Bronchial epithelial cell (primary cell): ENCODE measurements around the gene MPRIP. TPM values are rescaled to one million over a fixed set of nuclear protein-coding genes. Genes with fewer than 3 reads are reported as not detected.

Experiments
- DNase-seq: peaks from one replicate; pipeline ENCODE4 v3.0.0-alpha.2; 2010; ENCODE audit warnings: low read depth
- FAIRE-seq: peaks from 2 replicates; lab custom pipeline; 2011; peaks lifted over from hg19 to GRCh38; lab: Jason Lieb, UNC
- H3K27me3 ChIP-seq: 2 replicates; pipeline ENCODE4 v1.5.1; 2011; ENCODE audit warnings: low read length; ENCODE audit not compliant: control insufficient read depth, insufficient read depth
- H3K36me3 ChIP-seq: 2 replicates; pipeline ENCODE4 v1.5.1; 2011; ENCODE audit warnings: low read length; ENCODE audit not compliant: control insufficient read depth, insufficient read depth
- H3K4me3 ChIP-seq: 2 replicates; pipeline ENCODE4 v1.5.1; 2011; ENCODE audit warnings: mild to moderate bottlenecking, low read depth, low read length, control low read depth
- total RNA-seq: library from RNA; depleted of rRNA; stranded (reverse); fragments of >200 nt; gene quantifications from 2 replicates; pipeline ENCODE4 v1.2.1, GENCODE V29; 2014
- TF ChIP-seq, protein P1 (sequence below): IDR thresholded peaks from 2 replicates; pipeline ENCODE4 v1.5.1; 2011; ENCODE audit warnings: mild to moderate bottlenecking, moderate library complexity, low read length, control low read depth, inconsistent platforms; ENCODE audit not compliant: insufficient read depth, severe bottlenecking

MPRIP gene
- total RNA-seq, 1 donor from 2014 or later: 183 TPM

GRCh38 chr17:17204041-17204591 is 161.9 kb downstream of the MPRIP start:
- TF ChIP-seq, protein P1, sequence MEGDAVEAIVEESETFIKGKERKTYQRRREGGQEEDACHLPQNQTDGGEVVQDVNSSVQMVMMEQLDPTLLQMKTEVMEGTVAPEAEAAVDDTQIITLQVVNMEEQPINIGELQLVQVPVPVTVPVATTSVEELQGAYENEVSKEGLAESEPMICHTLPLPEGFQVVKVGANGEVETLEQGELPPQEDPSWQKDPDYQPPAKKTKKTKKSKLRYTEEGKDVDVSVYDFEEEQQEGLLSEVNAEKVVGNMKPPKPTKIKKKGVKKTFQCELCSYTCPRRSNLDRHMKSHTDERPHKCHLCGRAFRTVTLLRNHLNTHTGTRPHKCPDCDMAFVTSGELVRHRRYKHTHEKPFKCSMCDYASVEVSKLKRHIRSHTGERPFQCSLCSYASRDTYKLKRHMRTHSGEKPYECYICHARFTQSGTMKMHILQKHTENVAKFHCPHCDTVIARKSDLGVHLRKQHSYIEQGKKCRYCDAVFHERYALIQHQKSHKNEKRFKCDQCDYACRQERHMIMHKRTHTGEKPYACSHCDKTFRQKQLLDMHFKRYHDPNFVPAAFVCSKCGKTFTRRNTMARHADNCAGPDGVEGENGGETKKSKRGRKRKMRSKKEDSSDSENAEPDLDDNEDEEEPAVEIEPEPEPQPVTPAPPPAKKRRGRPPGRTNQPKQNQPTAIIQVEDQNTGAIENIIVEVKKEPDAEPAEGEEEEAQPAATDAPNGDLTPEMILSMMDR: no peak
- DNase-seq (no peak), FAIRE-seq (no peak)
- H3K36me3 ChIP-seq: no peaks in the 10 kb centered on the region
- H3K27me3 ChIP-seq: no peaks in the 10 kb centered on the region
- H3K4me3 ChIP-seq: no peak overlapping the region

DNA sequence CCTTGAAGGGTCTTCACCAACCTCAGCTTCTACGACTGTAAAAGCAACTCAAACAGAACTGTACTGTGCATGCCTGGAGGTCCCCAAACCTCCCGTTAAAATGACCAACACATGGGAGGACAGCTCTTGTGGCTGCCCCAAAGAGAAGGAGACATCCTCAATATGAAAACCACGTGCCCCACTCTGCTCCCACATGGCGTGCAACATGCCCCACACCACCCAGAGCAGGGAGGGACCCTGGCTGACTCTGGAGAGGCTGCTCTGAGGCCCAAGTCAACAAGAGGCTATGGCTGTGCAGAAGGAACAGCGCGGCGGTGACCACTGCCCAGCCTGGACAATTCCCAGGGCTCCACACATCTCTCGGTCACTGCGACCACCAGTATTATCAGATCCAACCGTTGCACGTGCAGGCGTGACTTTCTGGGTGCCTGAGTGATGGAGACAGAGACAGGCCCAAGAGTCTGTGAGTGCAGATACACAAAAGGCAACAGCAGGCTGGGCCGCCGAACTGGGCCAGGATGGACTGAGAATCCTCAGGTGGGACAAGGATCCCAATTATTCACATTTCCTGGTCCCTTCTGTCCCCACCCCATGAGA is 162.5 kb downstream of the MPRIP start:
- H3K4me3 ChIP-seq: peak overlapping the region; percentile 62
- TF ChIP-seq, protein P1: no peak

GRCh38 chr17:17205368-17206123 is 163.3 kb downstream of the MPRIP start:
- no peaks in the 10 kb centered on the region for H3K27me3 ChIP-seq
- H3K4me3 ChIP-seq: peak overlapping the region; percentile 62
- H3K36me3 ChIP-seq: no peaks in the 10 kb centered on the region
- FAIRE-seq (no peak), DNase-seq (peak; percentile 44)
- TF ChIP-seq, protein P1: no peak

More for the DNA sequence above, 162.5 kb downstream of the MPRIP start:
- FAIRE-seq (no peak), DNase-seq (no peak)
- no peaks in the 10 kb centered on the region for H3K27me3 ChIP-seq
- no peaks in the 10 kb centered on the region for H3K36me3 ChIP-seq

GRCh38 chr17:17206124-17206912 is 164.1 kb downstream of the MPRIP start, which contains the start of gene PLD6:
Gene PLD6, minus strand, starts transcription at chr17:17206333. Its CDS starts 47 bp downstream, at chr17:17206286.
- Histone ChIP-seq H3K4me3 (peak within 1 kb of the TSS; percentile 62), H3K36me3 (no peaks in the 10 kb centered on the region), H3K27me3 (no peaks in the 10 kb centered on the region)
- TF ChIP-seq, protein P1: no peak
- peak; percentile 23 for DNase-seq
- no peak for FAIRE-seq

DNA sequence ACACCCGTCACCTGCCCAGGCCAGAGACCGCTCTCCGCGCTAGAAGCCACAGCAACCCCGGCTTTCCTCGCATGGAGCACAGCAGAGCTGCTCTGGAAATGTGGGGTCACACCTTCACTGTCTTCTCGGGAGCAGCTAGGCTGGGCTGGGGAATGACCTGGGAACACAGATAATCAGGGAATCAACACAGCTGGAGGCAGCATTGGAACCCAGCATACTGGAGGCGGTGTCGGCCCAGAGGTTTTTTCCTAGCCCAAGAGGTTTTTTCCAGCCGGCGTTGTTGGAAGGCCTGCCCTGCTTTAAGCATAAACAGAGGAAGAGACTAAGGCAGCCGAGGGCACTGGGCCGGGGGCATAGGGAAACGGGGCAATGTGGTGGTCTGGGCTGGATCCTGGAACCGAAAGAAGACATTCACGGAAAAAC is 164.7 kb downstream of the MPRIP start:
- TF ChIP-seq, protein P1: no peak
- H3K36me3 ChIP-seq: no peaks in the 10 kb centered on the region
- no peak for DNase-seq
- no peak overlapping the region for H3K4me3 ChIP-seq
- H3K27me3 ChIP-seq: no peaks in the 10 kb centered on the region
- FAIRE-seq: no peak
